GM12872 (cell line): Measurements from ENCODE around the gene LTBP2.

Experiments
- CTCF ChIP-seq: IDR thresholded peaks from 3 replicates; pipeline ENCODE4 v1.5.1; 2011; ENCODE audit warnings: low read depth, mild to moderate bottlenecking, low read length, moderate library complexity; ENCODE audit not compliant: insufficient read depth

The LTBP2 gene

GRCh38 chr14:74558655-74559054, 53.4 kb downstream of the LTBP2 start:
- no peak for TF ChIP-seq CTCF

- no peak for TF ChIP-seq CTCF
Observed at GRCh38 chr14:74557691-74558090, 54.3 kb downstream of the LTBP2 start.

GRCh38 chr14:74555476-74556050, 56.5 kb downstream of the LTBP2 start:
- TF ChIP-seq CTCF, result no peak

GRCh38 chr14:74554742-74555362, 57.2 kb downstream of the LTBP2 start:
- no peak for TF ChIP-seq CTCF

- TF ChIP-seq CTCF, result no peak
Observed at GRCh38 chr14:74552623-74553022, 59.4 kb downstream of the LTBP2 start.

GRCh38 chr14:74551431-74552371, 60.3 kb downstream of the LTBP2 start:
- no peak for TF ChIP-seq CTCF

- TF ChIP-seq CTCF, result no peak
Observed at GRCh38 chr14:74551001-74551400, 61.0 kb downstream of the LTBP2 start.
